Measurements from ENCODE around the gene SCNN1B.

The SCNN1B gene

GRCh38 chr16:23323224-23324030, 21.3 kb downstream of the SCNN1B start:
- Mint-ChIP-seq H3K9me3 (ENCODE audit: low read depth) (no peaks in the 10 kb centered on the region), H3K36me3 (no peaks in the 10 kb centered on the region), H3K4me1 (ENCODE audit: low read depth) (no peaks in the 10 kb centered on the region), H3K27ac (no peak overlapping the region), H3K27me3 (no peaks in the 10 kb centered on the region), H3K4me3 (no peak overlapping the region)

GRCh38 chr16:23324727-23325126, 22.6 kb downstream of the SCNN1B start:
- H3K27me3 Mint-ChIP-seq: no peaks in the 10 kb centered on the region
- H3K9me3 Mint-ChIP-seq (ENCODE audit: low read depth): no peaks in the 10 kb centered on the region
- no peak overlapping the region for H3K4me3 Mint-ChIP-seq
- H3K27ac Mint-ChIP-seq: no peak overlapping the region
- H3K36me3 Mint-ChIP-seq: no peaks in the 10 kb centered on the region
- H3K4me1 Mint-ChIP-seq (ENCODE audit: low read depth): no peaks in the 10 kb centered on the region

- H3K36me3 Mint-ChIP-seq: no peaks in the 10 kb centered on the region
- H3K9me3 Mint-ChIP-seq (ENCODE audit: low read depth): no peaks in the 10 kb centered on the region
- H3K27ac Mint-ChIP-seq: no peak overlapping the region
- H3K4me1 Mint-ChIP-seq (ENCODE audit: low read depth): no peaks in the 10 kb centered on the region
- H3K4me3 Mint-ChIP-seq: no peak overlapping the region
- H3K27me3 Mint-ChIP-seq: no peaks in the 10 kb centered on the region
Observed at GRCh38 chr16:23327836-23328235, 25.7 kb downstream of the SCNN1B start.

- Mint-ChIP-seq H3K27ac (no peak overlapping the region), H3K36me3 (no peaks in the 10 kb centered on the region), H3K4me3 (no peak overlapping the region), H3K4me1 (ENCODE audit: low read depth) (no peaks in the 10 kb centered on the region), H3K9me3 (ENCODE audit: low read depth) (no peaks in the 10 kb centered on the region), H3K27me3 (no peaks in the 10 kb centered on the region)
Observed at GRCh38 chr16:23330161-23330560, 28.1 kb downstream of the SCNN1B start.

GRCh38 chr16:23330583-23331249, 28.6 kb downstream of the SCNN1B start:
- Mint-ChIP-seq H3K4me3 (no peak overlapping the region), H3K9me3 (ENCODE audit: low read depth) (no peaks in the 10 kb centered on the region), H3K36me3 (no peaks in the 10 kb centered on the region), H3K4me1 (ENCODE audit: low read depth) (no peaks in the 10 kb centered on the region), H3K27me3 (no peaks in the 10 kb centered on the region), H3K27ac (no peak overlapping the region)

DNA sequence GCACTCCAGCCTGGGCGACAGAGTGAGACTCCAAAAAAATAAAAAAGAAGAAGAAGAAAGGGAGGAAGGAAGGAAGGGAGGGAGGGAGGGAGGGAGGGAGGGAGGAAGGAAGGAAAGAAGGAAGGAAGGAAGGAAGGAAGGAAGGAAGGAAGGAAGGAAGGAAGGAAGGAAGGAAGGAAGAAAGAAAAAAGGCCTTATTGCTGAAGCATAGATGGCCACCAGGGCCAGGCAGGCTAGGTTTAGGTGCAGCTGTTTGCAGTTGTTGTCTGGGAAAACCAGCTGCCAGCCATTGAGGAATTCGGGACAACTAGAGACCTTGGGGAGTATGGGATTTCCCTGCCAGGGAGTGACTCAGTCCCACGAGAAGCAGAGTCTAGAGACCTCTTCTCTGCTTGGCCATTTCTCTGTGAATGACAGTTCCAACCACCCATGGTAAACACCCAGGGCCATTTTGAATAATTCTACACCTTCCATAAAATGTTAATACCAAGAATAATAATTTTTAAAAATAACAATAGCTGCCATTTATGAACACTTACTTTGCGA, 31.0 kb downstream of the SCNN1B start:
- Mint-ChIP-seq H3K27ac (no peak overlapping the region), H3K4me1 (ENCODE audit: low read depth) (no peaks in the 10 kb centered on the region), H3K4me3 (no peak overlapping the region), H3K36me3 (no peaks in the 10 kb centered on the region), H3K9me3 (ENCODE audit: low read depth) (no peaks in the 10 kb centered on the region), H3K27me3 (no peaks in the 10 kb centered on the region)

GRCh38 chr16:23333831-23334456, 31.8 kb downstream of the SCNN1B start:
- Mint-ChIP-seq H3K4me1 (ENCODE audit: low read depth) (no peaks in the 10 kb centered on the region), H3K9me3 (ENCODE audit: low read depth) (no peaks in the 10 kb centered on the region), H3K27ac (no peak overlapping the region), H3K27me3 (no peaks in the 10 kb centered on the region), H3K36me3 (no peaks in the 10 kb centered on the region), H3K4me3 (no peak overlapping the region)

DNA sequence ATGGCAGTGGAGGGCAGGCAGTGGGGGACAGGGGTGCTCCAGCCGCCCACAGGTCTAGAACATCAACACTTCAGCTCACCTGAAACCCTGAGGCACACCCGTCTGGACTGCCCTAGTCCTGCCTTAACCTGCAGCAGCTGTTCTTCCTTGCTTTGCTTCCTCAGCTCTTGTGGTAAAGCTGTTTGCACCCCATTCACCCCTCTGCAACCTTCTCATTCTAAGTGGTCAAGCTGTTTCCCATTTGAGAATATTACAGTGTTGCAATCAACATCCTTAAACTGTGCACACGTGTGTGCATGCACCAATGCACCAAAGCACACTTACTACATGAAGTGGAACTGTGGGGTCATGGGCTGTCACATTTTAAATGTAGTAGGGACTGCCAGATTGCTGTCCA, 32.4 kb downstream of the SCNN1B start:
- Mint-ChIP-seq H3K4me3 (no peak overlapping the region), H3K36me3 (no peaks in the 10 kb centered on the region), H3K27me3 (no peaks in the 10 kb centered on the region), H3K27ac (no peak overlapping the region), H3K9me3 (ENCODE audit: low read depth) (no peaks in the 10 kb centered on the region), H3K4me1 (ENCODE audit: low read depth) (no peaks in the 10 kb centered on the region)

- Mint-ChIP-seq H3K4me1 (ENCODE audit: low read depth) (no peaks in the 10 kb centered on the region), H3K27me3 (no peaks in the 10 kb centered on the region), H3K27ac (no peak overlapping the region), H3K4me3 (no peak overlapping the region), H3K9me3 (ENCODE audit: low read depth) (no peaks in the 10 kb centered on the region), H3K36me3 (no peaks in the 10 kb centered on the region)
Observed at GRCh38 chr16:23334950-23335349, 32.8 kb downstream of the SCNN1B start.

GRCh38 chr16:23337836-23338550, 35.9 kb downstream of the SCNN1B start:
- Mint-ChIP-seq H3K4me3 (no peak overlapping the region), H3K27me3 (no peaks in the 10 kb centered on the region), H3K4me1 (ENCODE audit: low read depth) (no peaks in the 10 kb centered on the region)

DNA sequence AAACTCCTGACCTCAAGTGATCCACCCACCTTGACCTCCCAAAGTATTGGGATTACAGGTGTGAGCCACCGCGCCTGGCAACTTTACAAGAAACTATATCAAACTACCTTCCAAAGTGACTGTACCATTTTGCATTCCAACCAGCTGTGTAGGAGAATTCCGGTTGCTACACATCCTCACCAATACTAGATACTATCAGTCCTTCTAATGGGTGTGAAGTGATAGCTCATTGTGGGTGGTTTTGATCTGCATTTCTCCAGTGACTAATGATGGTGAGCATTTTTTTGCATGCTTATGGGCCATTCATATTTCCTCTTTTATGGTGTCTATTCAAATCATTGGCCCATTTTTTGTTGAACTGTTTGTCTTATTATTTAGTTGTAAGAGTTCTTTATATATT, 37.7 kb downstream of the SCNN1B start:
- Mint-ChIP-seq H3K9me3 (ENCODE audit: low read depth) (no peaks in the 10 kb centered on the region), H3K36me3 (no peaks in the 10 kb centered on the region), H3K4me1 (ENCODE audit: low read depth) (no peaks in the 10 kb centered on the region), H3K27ac (no peak overlapping the region), H3K27me3 (peaks cover 1% of the 10 kb centered on the region), H3K4me3 (no peak overlapping the region)

More at GRCh38 chr16:23337836-23338550, 35.9 kb downstream of the SCNN1B start:
- Mint-ChIP-seq H3K36me3 (no peaks in the 10 kb centered on the region), H3K9me3 (ENCODE audit: low read depth) (no peaks in the 10 kb centered on the region), H3K27ac (no peak overlapping the region)

GRCh38 chr16:23342083-23342640, 40.1 kb downstream of the SCNN1B start:
- Mint-ChIP-seq H3K4me3 (no peak overlapping the region), H3K36me3 (no peaks in the 10 kb centered on the region), H3K4me1 (ENCODE audit: low read depth) (no peaks in the 10 kb centered on the region), H3K9me3 (ENCODE audit: low read depth) (no peaks in the 10 kb centered on the region), H3K27me3 (peaks cover 1% of the 10 kb centered on the region), H3K27ac (no peak overlapping the region)

DNA sequence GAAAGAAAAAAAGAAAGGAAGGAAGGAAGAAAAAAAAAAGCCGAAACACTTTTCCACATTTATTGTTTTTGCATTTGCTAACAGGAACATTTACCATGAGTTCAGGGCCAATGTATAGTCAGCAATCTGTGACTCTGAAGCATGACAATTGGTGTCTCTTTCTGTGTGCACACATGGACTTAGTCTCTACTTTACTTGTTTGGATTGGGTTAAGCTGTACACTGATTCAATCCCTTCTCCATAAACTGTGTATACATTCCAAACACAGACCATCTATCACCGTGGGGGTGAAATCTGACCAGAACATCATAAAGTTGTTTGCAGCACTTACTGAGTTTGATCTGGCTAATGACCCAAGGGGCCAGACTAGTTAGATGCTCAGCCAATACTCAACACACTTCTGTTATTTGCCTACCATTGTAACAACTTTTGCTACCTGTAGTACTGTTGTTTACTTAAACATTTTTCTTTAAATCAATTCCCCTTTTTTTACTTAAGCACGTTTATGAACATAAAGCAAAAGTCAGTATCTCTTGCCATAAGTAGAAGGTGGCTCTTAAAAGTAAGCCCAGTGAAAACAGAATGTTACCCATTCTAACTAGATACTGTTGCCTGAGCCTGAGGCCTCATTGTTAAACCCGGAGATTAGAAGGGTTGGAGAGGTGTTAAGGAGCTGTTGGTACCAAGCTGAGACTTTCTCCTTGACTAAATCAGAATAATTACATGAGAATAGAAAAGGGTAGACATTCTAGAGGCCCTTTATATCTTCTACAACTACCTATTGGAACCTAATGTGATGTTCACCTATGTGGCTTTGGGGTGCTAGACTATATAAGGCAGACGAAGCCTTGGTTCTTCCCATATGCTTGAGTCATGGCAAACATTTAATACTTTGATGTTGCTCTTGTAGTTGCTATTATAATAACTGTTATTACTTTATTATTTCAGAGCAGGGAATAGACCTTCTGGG, 41.8 kb downstream of the SCNN1B start:
- Mint-ChIP-seq H3K4me1 (ENCODE audit: low read depth) (no peaks in the 10 kb centered on the region), H3K27ac (no peak overlapping the region), H3K9me3 (ENCODE audit: low read depth) (no peaks in the 10 kb centered on the region), H3K36me3 (no peaks in the 10 kb centered on the region), H3K27me3 (peaks cover 3% of the 10 kb centered on the region), H3K4me3 (no peak overlapping the region)

GRCh38 chr16:23345237-23345636, 43.1 kb downstream of the SCNN1B start:
- H3K27me3 Mint-ChIP-seq: peaks cover 4% of the 10 kb centered on the region
- no peaks in the 10 kb centered on the region for H3K9me3 Mint-ChIP-seq (ENCODE audit: low read depth)
- H3K4me1 Mint-ChIP-seq (ENCODE audit: low read depth): no peaks in the 10 kb centered on the region
- no peaks in the 10 kb centered on the region for H3K36me3 Mint-ChIP-seq
- H3K4me3 Mint-ChIP-seq: no peak overlapping the region
- no peak overlapping the region for H3K27ac Mint-ChIP-seq

All from activated naive CD8-positive, alpha-beta T cell (primary cell).